K562 (cell line): ENCODE results near the gene SERPINA6.

ENCODE experiments used
- CHD2 ChIP-seq: IDR thresholded peaks from 2 replicates; pipeline ENCODE4 v1.6.1; 2011; ENCODE audit warnings: low read depth, low read length
- CTBP1 ChIP-seq: fragments of 450-650 bp; IDR thresholded peaks from 2 replicates; pipeline ENCODE4 v1.6.1; 2016; ENCODE audit warnings: borderline replicate concordance
- EZH2 ChIP-seq: IDR thresholded peaks from 2 replicates; pipeline ENCODE4 v1.6.1; 2012; ENCODE audit warnings: low read depth, mild to moderate bottlenecking, inconsistent platforms, low read length, borderline replicate concordance
- POLR2A ChIP-seq: fragments of 450-650 bp; conservative IDR thresholded peaks from 2 replicates; pipeline ENCODE4 v1.6.1; 2016
- SAFB2 ChIP-seq: fragments of 200-400 bp; formaldehyde crosslinking; IDR thresholded peaks from 2 replicates; pipeline ENCODE4 v1.6.1; 2018; ENCODE audit warnings: borderline replicate concordance, low read length, low read depth, moderate library complexity; ENCODE audit not compliant: severe bottlenecking
- STAG1 ChIP-seq: sonication (generic); formaldehyde crosslinking; IDR thresholded peaks from 2 replicates; pipeline ENCODE4 v1.5.0; 2020; ENCODE audit warnings: missing genetic modification reagents, borderline replicate concordance
- TEAD4 ChIP-seq, 2 experiments: sonication (generic) in 1 of 2; formaldehyde crosslinking in 1 of 2; IDR thresholded peaks; 2 replicates each; pipeline versions ENCODE4 v1.6.1 to v1.8.0; 2012 to 2022; ENCODE audit warnings: borderline replicate concordance in 1 of 2, inconsistent platforms in 1 of 2, low read length in 1 of 2, mild to moderate bottlenecking in 1 of 2, missing genetic modification reagents in 1 of 2
- TF ChIP-seq, protein P1 (sequence below), 2 experiments: fragments of 450-650 bp; formaldehyde crosslinking in 1 of 2; IDR thresholded peaks; 2 replicates each; pipeline versions ENCODE4 v1.4.0 to v1.6.1; 2014 to 2020; ENCODE audit warnings: mild to moderate bottlenecking in 2 of 2, borderline replicate concordance in 1 of 2, low read depth in 1 of 2
- TF ChIP-seq, protein P2 (sequence below): fragments of 250-450 bp; sonication (Bioruptor Pico); IDR thresholded peaks from 2 replicates; pipeline ENCODE4 v1.8.0; 2022; ENCODE audit warnings: moderate library complexity, mild to moderate bottlenecking, inconsistent platforms

DNA sequence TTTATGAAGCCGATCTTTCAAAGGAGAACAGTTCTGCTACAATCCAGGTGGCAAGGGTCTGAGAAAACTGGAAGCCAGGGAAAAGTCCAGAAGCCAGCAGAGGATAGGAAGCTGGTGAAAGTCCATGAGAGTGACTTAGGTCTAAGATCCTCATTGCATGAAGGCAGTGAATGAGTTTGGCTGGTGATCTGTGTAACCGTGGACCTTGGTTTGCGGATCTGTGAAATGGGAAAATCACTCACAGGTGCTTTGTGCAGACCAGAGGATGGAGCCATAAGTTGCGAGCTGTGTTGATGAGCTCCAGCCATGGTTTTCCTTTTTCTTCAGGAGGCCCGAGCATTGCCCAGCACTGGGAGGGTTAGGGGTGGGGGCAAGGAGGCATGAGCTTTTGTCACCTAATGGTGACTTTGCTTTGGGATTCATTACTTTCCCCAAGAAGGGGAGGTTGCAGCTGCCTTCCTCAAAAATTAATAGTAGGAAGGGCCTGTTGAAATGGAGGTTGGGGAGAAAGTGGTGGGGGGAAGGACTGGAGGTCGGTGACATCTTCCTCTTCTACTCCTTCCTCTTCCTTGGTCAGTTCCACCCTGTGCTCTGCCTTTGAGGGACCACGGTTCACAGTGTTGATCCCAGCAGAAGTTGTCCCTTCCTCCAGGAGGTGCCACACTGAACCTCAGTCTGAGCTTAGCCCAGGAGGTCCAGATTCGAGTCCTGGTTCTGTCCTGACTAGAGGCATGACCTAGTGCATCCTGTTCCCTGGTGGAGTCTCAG is 20.3 kb upstream of the SERPINA6 start:
- TF ChIP-seq, protein P1, sequence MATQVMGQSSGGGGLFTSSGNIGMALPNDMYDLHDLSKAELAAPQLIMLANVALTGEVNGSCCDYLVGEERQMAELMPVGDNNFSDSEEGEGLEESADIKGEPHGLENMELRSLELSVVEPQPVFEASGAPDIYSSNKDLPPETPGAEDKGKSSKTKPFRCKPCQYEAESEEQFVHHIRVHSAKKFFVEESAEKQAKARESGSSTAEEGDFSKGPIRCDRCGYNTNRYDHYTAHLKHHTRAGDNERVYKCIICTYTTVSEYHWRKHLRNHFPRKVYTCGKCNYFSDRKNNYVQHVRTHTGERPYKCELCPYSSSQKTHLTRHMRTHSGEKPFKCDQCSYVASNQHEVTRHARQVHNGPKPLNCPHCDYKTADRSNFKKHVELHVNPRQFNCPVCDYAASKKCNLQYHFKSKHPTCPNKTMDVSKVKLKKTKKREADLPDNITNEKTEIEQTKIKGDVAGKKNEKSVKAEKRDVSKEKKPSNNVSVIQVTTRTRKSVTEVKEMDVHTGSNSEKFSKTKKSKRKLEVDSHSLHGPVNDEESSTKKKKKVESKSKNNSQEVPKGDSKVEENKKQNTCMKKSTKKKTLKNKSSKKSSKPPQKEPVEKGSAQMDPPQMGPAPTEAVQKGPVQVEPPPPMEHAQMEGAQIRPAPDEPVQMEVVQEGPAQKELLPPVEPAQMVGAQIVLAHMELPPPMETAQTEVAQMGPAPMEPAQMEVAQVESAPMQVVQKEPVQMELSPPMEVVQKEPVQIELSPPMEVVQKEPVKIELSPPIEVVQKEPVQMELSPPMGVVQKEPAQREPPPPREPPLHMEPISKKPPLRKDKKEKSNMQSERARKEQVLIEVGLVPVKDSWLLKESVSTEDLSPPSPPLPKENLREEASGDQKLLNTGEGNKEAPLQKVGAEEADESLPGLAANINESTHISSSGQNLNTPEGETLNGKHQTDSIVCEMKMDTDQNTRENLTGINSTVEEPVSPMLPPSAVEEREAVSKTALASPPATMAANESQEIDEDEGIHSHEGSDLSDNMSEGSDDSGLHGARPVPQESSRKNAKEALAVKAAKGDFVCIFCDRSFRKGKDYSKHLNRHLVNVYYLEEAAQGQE (IDR thresholded peaks at IDR 0.05; ENCODE audit: borderline replicate concordance) = no peak
- TF ChIP-seq, protein P1 (CRISPR knock-in tag; IDR thresholded peaks at IDR 0.05; ENCODE audit: low read depth) = no peak
- TF ChIP-seq SAFB2 (no peak), EZH2 (no peak), TEAD4 (IDR thresholded peaks at IDR 0.05; ENCODE audit: low read length) (no peak), TEAD4 (CRISPR knock-in tag; IDR thresholded peaks at IDR 0.05; ENCODE audit: borderline replicate concordance) (no peak), STAG1 (no peak), CTBP1 (no peak), POLR2A (no peak), CHD2 (no peak)
- TF ChIP-seq, protein P2, sequence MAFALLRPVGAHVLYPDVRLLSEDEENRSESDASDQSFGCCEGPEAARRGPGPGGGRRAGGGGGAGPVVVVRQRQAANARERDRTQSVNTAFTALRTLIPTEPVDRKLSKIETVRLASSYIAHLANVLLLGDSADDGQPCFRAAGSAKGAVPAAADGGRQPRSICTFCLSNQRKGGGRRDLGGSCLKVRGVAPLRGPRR = no peak
